ENCODE data around the gene CNOT11. TPM values are rescaled to one million over a fixed set of nuclear protein-coding genes. Genes with fewer than 3 reads are reported as not detected.

CNOT11 gene
- total and polyA plus RNA-seq, 2 of the 8 experiments (the other 6 are each of a cell fraction or from before 2014, with no cell fraction given), result 41.5 to 54.6 TPM

- Histone ChIP-seq H3K23me2 (ENCODE audit: low read depth, low read length) (peaks cover 12% of the 10 kb centered on the region; the same call in 1 of the 2 replicates), H3K4me2 (ENCODE audit: insufficient read depth in 1 of 2, low read depth in 2 of 2, low read length in 2 of 2) (no peak overlapping the region), H3K9me3 (ENCODE audit: insufficient read depth in 2 of 2, low read depth in 1 of 2, low read length in 1 of 2) (no peaks in the 10 kb centered on the region), H3K14ac (ENCODE audit: insufficient read length) (no peak overlapping the region), H3K9ac (replicated peaks in 1 of 4; ENCODE audit: extremely low read depth in 1 of 4, low read depth in 3 of 4, low read length in 3 of 4) (no peak overlapping the region), H4K91ac (replicated peaks; ENCODE audit: insufficient read length, low read length) (no peak overlapping the region), H2BK120ac (replicated peaks; ENCODE audit: low read depth, low read length) (no peak overlapping the region), H3K18ac (ENCODE audit: extremely low read depth, low read length) (no peak overlapping the region), H2BK15ac (ENCODE audit: low read length) (no peak overlapping the region), H3K23ac (ENCODE audit: insufficient read length) (no peak overlapping the region), H4K8ac (ENCODE audit: extremely low read depth, insufficient read depth, low read length) (no peak overlapping the region), H4K20me1 (replicated peaks in 1 of 2; ENCODE audit: control insufficient read depth in 1 of 2, insufficient read depth in 2 of 2, low read length in 2 of 2) (peaks cover 6 to 7% of the 10 kb centered on the region in 2 experiments), H2BK12ac (ENCODE audit: low read depth, low read length) (no peak overlapping the region), H3K56ac (replicated peaks; ENCODE audit: insufficient read length, low read depth, low read length) (no peak overlapping the region), H3K79me2 (ENCODE audit: control insufficient read depth in 1 of 2, insufficient read depth in 2 of 2, low read length in 2 of 2) (peaks cover 0 to 18% of the 10 kb centered on the region in 2 experiments; a peak in 2 of 4 replicates), H3K79me1 (ENCODE audit: low read depth, low read length) (0 out of 2 replicates have a peak, but pooled peaks cover 4% of the 10 kb centered on the region), H2AFZ (ENCODE audit: low read length) (no peak overlapping the region), H3K27ac (ENCODE audit: low read depth, low read length) (no peak overlapping the region), H3K27me3 (replicated peaks in 1 of 4; ENCODE audit: control insufficient read depth in 3 of 4, extremely low read depth in 1 of 4, insufficient read depth in 3 of 4, low read length in 3 of 4) (peaks cover 0 to 9% (median 0%) of the 10 kb centered on the region in 4 experiments; a peak in 3 of 7 replicates), H2AK5ac (ENCODE audit: low read depth, low read length) (no peak overlapping the region), H2BK5ac (ENCODE audit: low read depth, low read length) (no peak overlapping the region), H3K4ac (replicated peaks; ENCODE audit: insufficient read length, low read depth, low read length) (no peak overlapping the region), H2BK20ac (ENCODE audit: low read length) (no peak overlapping the region), H3K4me3 (ENCODE audit: extremely low read depth in 1 of 4, insufficient read depth in 2 of 4, low read depth in 3 of 4, low read length in 4 of 4) (no peak overlapping the region), H4K5ac (ENCODE audit: insufficient read length, low read depth, low read length) (no peak overlapping the region), H3K36me3 (ENCODE audit: control insufficient read depth in 2 of 4, insufficient read depth in 4 of 4, low read length in 3 of 4) (no peaks in the 10 kb centered on the region), H3K4me1 (replicated peaks in 1 of 4; ENCODE audit: control insufficient read depth in 3 of 4, insufficient read depth in 4 of 4, low read length in 3 of 4) (peaks cover 0 to 6% (median 4%) of the 10 kb centered on the region in 4 experiments; a peak in 5 of 7 replicates)
- no peak for TF ChIP-seq RFX5 (IDR thresholded peaks at IDR 0.05; ENCODE audit: borderline replicate concordance, low read depth, low read length)
- no peak for TF ChIP-seq SP1 (IDR thresholded peaks at IDR 0.05; ENCODE audit: low read depth, low read length)
- TF ChIP-seq CBX8 (IDR thresholded peaks at IDR 0.05; ENCODE audit: borderline replicate concordance, low read depth, low read length), result no peak
- TF ChIP-seq JUND (IDR thresholded peaks at IDR 0.05; ENCODE audit: low read length), result no peak
- TF ChIP-seq MAFK (IDR thresholded peaks at IDR 0.05; ENCODE audit: low read depth, low read length), result no peak
- no peak for TF ChIP-seq YY1 (IDR thresholded peaks at IDR 0.05; ENCODE audit: low read depth, low read length)
- TF ChIP-seq SP2 (IDR thresholded peaks at IDR 0.05; ENCODE audit: low read length), result no peak
- TF ChIP-seq POLR2AphosphoS5 (IDR thresholded peaks at IDR 0.05; ENCODE audit: low read depth, low read length), result no peak
- TF ChIP-seq CREB1 (IDR thresholded peaks at IDR 0.05), result no peak
- no peak for TF ChIP-seq E2F6 (IDR thresholded peaks at IDR 0.05)
- no peak for TF ChIP-seq CHD1 (IDR thresholded peaks at IDR 0.05; ENCODE audit: low read depth, low read length)
- DNase-seq (ENCODE audit: low read depth in 1 of 2, low spot score in 2 of 2), result no peak
- CTCF ChIA-PET (ENCODE audit: partially characterized antibody), result interaction anchor here (1.6 to 3.0 kb wide), 3 partner anchors 21 to 76 kb away, joined by 3 to 7 read pairs (median 6); partner anchors contain the start of gene CREG2
- FAIRE-seq, result no peak
- WGBS, 2 experiments (ENCODE audit: extremely low coverage in 1 of 2, insufficient coverage in 1 of 2, insufficient read length in 1 of 2, insufficient replicate concordance in 2 of 2, low coverage in 1 of 2, low lambda C conversion rate in 2 of 2, missing lambda C conversion rate in 1 of 2), result 86% methylated on average over 3 of the region's 3 CpGs; no CpG with 5 or more reads in 1 of the 2 experiments
- POLR2A ChIA-PET (ENCODE audit: partially characterized antibody), result no interaction called here
These were observed 59.0 kb downstream of the CNOT11 start for GRCh38 chr2:101311696-101312017.
